Adrenal gland (tissue), 12 donors: ENCODE results near the gene PYCR2. TPM values are rescaled to one million over a fixed set of nuclear protein-coding genes. Genes with fewer than 3 reads are reported as not detected.

ENCODE experiments used
- DNase-seq, 7 donors: peaks; one replicate each; pipeline ENCODE4 v3.0.0-alpha.2; 2019 to 2020
- H3K27ac ChIP-seq, 5 donors: fragments of 200-600 bp; sonication (generic) in 4 of 5; 1 replicate in 3 of 5; 2 replicates in 2 of 5; pipeline versions ENCODE4 v1.5.1 to v1.8.0; 2016 to 2020; ENCODE audit warnings: mild to moderate bottlenecking in 1 of 5
- H3K27me3 ChIP-seq: fragments of 200-600 bp; 2 replicates; pipeline ENCODE4 v1.8.0; 2021
- H3K36me3 ChIP-seq, 2 donors: fragments of 200-600 bp; replicated peaks in 1 of 2; 1 replicate in 1 of 2; 2 replicates in 1 of 2; pipeline versions ENCODE4 v1.5.1 to v1.8.0; 2018 to 2022
- H3K4me1 ChIP-seq, 2 donors: fragments of 200-600 bp; replicated peaks in 1 of 2; 1 replicate in 1 of 2; 2 replicates in 1 of 2; pipeline versions ENCODE4 v1.5.1 to v1.8.0; 2018 to 2021
- H3K4me3 ChIP-seq, 4 donors: fragments of 200-600 bp; sonication (generic) in 3 of 4; one replicate each; pipeline ENCODE4 v1.5.1; 2016 to 2018
- H3K9me3 ChIP-seq, 3 donors: fragments of 200-600 bp; sonication (generic) in 1 of 3; replicated peaks in 1 of 3; 1 replicate in 2 of 3; 2 replicates in 1 of 3; pipeline versions ENCODE4 v1.5.1 to v1.8.0; 2016 to 2021
- POLR2A ChIP-seq, 2 donors: fragments of 450-650 bp; IDR thresholded peaks; one replicate each; pipeline ENCODE4 v1.6.1; 2017; ENCODE audit warnings: antibody characterized with exemption in 2 of 2, mild to moderate bottlenecking in 2 of 2, moderate library complexity in 1 of 2
- WGBS, 4 donors: extraction: QIAGEN DNeasy Blood & Tissue Kit in 2 of 4; methylation state at CpG; one replicate each; pipeline versions ENCODE4 v1.1.5 to v1.1.7; 2013 to 2017; 5-methylcytosine and 5-hydroxymethylcytosine counted together
- intact Hi-C, 2 donors: fragments of 100-400 bp; cut with DNase I; formaldehyde crosslinking; loops; one replicate each; pipeline versions ENCODE4 v1.14.1 to v1.15.0; 2022 to 2023
- polyA plus RNA-seq, 3 donors: library from polyadenylated mRNA; stranded (reverse); fragments of 200-250 nt in 2 of 3; fragments of 350-450 nt in 1 of 3; fragmentation: Illumina TruSeq in 1 of 3; extraction: RNeasy Lipid Tissue Mini Kit (QIAGEN cat#74804) in 1 of 3; gene quantifications; one replicate each; pipeline ENCODE4 v1.2.3, GENCODE V29; 2013 to 2014
- total RNA-seq, 9 donors: library from RNA; depleted of rRNA in 4 of 9; stranded (reverse); fragments of >200 nt in 4 of 9; fragments of 120-200 nt in 1 of 9; fragmentation: NEBNext Ultra II Directional in 1 of 9; extraction: Animal tissue kit (Norgen Biotek cat#: 25700) in 1 of 9; gene quantifications; one replicate each; pipeline versions ENCODE4 v1.1.0 to v1.2.4, GENCODE V29; 2013 to 2023
- TF ChIP-seq, protein P1 (sequence below), 6 experiments: fragments of 450-650 bp in 4 of 6; fragments of 200-600 bp in 2 of 6; sonication (generic) in 1 of 6; IDR thresholded peaks; 1 replicate in 5 of 6; 2 replicates in 1 of 6; pipeline versions ENCODE4 v1.5.1 to v1.8.0; 2016 to 2021; ENCODE audit warnings: antibody characterized with exemption in 6 of 6, mild to moderate bottlenecking in 2 of 6, moderate library complexity in 1 of 6
- donor health status: healthy with polysubstance abuse.
- donor health status: Bipolar disorder and iron deficiency.
- donor health status: DM: yes; HTN: yes; CAD: no.
- donor health status: DM: no; HTN: no; CAD: no.
- donor health status: DM: no; HTN: no; CAD: no.
- donor health status: DM: yes; HTN: yes; CAD: no.

PYCR2 gene
- total and polyA plus RNA-seq, 12 donors: 76.0 to 135 (median 84.2) TPM

DNA sequence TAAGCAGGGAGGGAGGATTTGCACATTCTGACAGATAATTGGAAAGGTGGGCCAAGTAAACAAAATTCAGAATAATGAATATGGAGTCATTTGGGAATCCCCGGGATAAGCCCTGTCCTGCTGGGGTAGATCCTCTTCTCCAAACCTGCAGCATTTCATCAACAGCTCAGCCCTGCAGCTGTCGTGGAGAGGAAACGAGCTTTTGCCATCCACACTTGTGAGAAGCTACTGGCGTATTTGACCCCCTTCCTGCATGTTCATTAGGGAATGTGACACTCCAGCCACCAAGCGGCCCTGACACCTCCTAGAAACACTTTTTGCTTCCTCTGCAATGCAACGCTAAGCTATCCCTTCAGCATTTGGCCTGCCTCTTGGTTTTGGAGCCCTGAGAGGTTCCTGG, 25.0 kb upstream of the PYCR2 start:
- Histone ChIP-seq H3K27ac (no peak overlapping the region), H3K36me3 (no peaks in the 10 kb centered on the region), H3K9me3 (no peaks in the 10 kb centered on the region), H3K27me3 (no peaks in the 10 kb centered on the region), H3K4me1 (no peaks in the 10 kb centered on the region), H3K4me3 (no peak overlapping the region)
- intact Hi-C loops: no loop called here
- TF ChIP-seq, protein P1, sequence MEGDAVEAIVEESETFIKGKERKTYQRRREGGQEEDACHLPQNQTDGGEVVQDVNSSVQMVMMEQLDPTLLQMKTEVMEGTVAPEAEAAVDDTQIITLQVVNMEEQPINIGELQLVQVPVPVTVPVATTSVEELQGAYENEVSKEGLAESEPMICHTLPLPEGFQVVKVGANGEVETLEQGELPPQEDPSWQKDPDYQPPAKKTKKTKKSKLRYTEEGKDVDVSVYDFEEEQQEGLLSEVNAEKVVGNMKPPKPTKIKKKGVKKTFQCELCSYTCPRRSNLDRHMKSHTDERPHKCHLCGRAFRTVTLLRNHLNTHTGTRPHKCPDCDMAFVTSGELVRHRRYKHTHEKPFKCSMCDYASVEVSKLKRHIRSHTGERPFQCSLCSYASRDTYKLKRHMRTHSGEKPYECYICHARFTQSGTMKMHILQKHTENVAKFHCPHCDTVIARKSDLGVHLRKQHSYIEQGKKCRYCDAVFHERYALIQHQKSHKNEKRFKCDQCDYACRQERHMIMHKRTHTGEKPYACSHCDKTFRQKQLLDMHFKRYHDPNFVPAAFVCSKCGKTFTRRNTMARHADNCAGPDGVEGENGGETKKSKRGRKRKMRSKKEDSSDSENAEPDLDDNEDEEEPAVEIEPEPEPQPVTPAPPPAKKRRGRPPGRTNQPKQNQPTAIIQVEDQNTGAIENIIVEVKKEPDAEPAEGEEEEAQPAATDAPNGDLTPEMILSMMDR (IDR thresholded peaks at IDR 0.05): no peak
- TF ChIP-seq POLR2A (IDR thresholded peaks at IDR 0.05): no peak
- WGBS, 4 donors: 62 to 77% (median 67%) methylated on average over 5 to 6 of the region's 6 CpGs
- DNase-seq: no peak

DNA sequence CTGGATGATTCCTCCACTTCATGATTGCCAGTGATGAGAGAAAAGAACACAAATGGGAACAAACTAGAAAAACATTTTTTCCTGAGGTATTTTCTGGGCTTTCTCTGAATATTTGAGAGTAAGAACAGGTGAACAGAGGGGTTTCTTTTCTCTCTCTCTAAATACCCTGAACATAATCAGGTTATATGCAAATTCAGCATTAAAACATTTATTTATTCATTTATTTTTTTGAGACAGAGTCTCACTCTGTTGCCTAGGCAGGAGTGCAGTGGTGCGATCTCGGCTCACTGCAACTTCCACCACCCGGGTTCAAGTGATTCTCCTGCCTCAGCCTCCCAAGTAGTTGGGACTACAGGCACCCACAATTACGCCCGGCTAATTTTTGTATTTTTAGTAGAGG, 22.8 kb upstream of the PYCR2 start:
- intact Hi-C loops: no loop called here
- Histone ChIP-seq H3K4me3 (no peak overlapping the region), H3K27me3 (no peaks in the 10 kb centered on the region), H3K36me3 (no peaks in the 10 kb centered on the region), H3K27ac (no peak overlapping the region), H3K9me3 (no peaks in the 10 kb centered on the region), H3K4me1 (no peaks in the 10 kb centered on the region)
- DNase-seq: no peak
- TF ChIP-seq POLR2A (IDR thresholded peaks at IDR 0.05): no peak
- TF ChIP-seq, protein P1 (IDR thresholded peaks at IDR 0.05): no peak
- WGBS, 4 donors: 90 to 95% (median 94%) methylated on average over 5 of the region's 5 CpGs

GRCh38 chr1:225946082-225946620, 22.1 kb upstream of the PYCR2 start:
- H3K4me1 ChIP-seq: peaks cover 0 to 1% of the 10 kb centered on the region in 2 donors
- intact Hi-C loops: no loop called here
- H3K27ac ChIP-seq: no peak overlapping the region
- no peaks in the 10 kb centered on the region for H3K9me3 ChIP-seq
- DNase-seq: no peak
- H3K27me3 ChIP-seq: no peaks in the 10 kb centered on the region
- H3K36me3 ChIP-seq: no peaks in the 10 kb centered on the region
- H3K4me3 ChIP-seq: no peak overlapping the region
- 63 to 79% (median 77%) methylated on average over 4 of the region's 4 CpGs for WGBS, 4 donors
- TF ChIP-seq, protein P1 (IDR thresholded peaks at IDR 0.05): no peak
- no peak for TF ChIP-seq POLR2A (IDR thresholded peaks at IDR 0.05)

DNA sequence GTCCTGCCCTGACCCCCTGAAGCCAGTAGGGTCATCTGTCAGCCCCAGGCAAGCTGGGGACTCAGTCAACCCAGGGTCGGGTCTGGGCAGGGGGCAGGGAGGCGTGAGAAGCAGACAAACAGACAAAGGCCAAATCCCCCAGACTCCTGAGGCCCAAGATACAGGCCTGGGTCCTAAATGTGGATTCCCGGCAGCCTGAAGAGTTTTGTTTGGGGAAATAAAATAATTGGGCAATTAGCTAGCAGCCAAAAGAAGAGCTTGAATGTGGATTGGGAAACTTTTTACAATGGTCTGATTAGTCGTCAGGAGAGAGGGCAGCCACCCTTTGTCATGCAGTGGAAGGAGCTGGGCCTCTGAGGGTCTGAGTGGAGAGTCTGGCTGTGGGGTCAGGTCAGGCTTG, 21.5 kb upstream of the PYCR2 start:
- WGBS, 4 donors: 75 to 85% (median 82%) methylated on average over 4 of the region's 4 CpGs
- H3K9me3 ChIP-seq: no peaks in the 10 kb centered on the region
- no peaks in the 10 kb centered on the region for H3K27me3 ChIP-seq
- H3K36me3 ChIP-seq: no peaks in the 10 kb centered on the region
- intact Hi-C loops: no loop called here
- H3K27ac ChIP-seq: no peak overlapping the region
- DNase-seq: no peak
- H3K4me1 ChIP-seq: peaks cover 0 to 7% of the 10 kb centered on the region in 2 donors
- no peak overlapping the region for H3K4me3 ChIP-seq
- TF ChIP-seq, protein P1 (IDR thresholded peaks at IDR 0.05): no peak
- TF ChIP-seq POLR2A (IDR thresholded peaks at IDR 0.05): no peak
